HS-27A (cell line): ENCODE results near the gene CEP43.
A peak's percentile ranks its signal among the peaks of the same experiment; 100 is the strongest.

Source experiments
- DNase-seq: peaks from one replicate; pipeline ENCODE4 v3.0.0-alpha.2; 2012; ENCODE audit warnings: low read depth, missing footprints

Gene CEP43

DNA sequence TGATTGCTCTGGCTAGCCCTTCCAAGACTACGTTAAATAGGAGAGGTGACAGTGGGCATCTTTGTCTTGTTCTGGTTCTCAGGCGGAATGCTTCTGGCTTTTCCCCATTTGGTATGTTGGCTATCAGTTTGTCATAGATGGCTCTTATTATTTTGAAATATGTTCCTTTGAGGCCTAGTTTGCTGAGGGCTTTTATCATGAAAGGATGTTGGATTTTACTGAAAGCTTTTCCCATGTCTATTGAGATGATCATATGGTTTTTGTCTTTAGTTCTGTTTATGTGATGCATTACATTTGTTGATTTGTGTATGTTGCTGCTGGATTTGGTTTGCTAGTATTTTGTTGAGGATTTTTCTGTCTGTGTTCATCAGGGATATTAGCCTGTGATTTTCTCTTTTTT is 32.9 kb upstream of the CEP43 start:
- no peak for DNase-seq

DNA sequence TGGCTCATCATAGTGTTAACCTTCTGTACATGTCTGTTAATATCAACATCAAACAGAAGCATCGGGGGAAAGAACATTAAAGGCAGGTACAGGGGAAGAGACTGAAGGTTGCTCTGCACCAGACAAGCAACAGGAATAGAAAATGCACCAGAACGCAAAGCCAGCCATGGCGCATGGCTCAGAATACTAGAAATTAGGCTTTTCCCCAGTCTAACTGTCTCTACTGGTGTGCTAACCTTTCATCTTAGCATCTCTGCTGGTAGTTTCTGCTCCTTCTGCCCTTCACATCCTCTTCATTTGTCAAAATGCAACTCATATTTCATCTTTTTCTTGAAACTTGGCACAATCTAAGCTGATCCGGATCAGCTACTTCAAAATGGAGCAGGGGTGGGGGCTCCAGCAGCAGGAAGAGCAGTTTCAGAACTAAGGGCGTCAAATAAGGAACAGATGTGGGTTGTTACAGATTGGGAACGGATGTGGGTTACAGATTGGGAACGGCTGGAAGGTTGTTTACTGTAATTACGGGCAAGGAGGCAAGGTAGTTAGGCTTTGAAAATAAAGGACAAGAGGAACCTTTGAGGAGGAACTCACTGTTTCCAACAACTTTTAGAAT is 29.7 kb upstream of the CEP43 start:
- no peak for DNase-seq

DNA sequence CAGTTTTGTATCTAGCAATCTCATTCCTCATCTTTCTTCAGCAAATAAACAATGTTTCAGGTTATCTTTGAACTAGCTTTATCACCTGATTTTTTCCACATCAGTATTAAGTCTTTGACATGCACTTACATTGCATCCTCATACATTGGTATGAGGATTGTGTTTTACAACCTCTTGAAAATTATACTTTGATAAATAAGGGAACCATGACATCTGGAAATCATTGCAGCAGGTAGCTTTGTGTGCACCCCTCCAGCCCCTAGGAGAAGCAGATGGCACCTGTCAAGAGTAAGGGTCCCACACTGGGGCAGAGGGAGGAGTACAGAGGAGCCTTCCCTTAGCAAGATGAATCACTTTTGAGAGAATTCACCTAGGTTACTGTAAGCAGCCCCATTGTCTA is 29.1 kb upstream of the CEP43 start:
- no peak for DNase-seq

DNA sequence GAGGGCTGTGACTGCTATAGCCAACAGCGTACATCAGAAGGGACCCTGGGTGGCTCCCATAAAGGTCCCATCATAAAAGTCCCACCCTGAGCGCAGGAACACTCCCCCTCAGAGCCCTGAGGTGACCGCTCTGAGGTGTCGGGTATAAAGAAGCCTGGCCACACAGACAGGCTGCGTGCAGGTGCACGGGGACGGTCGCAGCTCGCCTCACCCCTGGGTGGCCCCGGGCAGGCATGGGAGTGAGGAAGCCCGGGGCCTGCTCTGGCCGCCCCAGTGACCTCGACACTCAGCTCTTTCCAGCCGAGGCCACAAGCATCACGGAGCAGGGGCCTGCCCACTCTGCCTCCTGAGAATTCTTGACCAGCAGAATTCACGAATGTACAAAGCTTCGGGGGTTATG is 28.4 kb upstream of the CEP43 start:
- no peak for DNase-seq

DNA sequence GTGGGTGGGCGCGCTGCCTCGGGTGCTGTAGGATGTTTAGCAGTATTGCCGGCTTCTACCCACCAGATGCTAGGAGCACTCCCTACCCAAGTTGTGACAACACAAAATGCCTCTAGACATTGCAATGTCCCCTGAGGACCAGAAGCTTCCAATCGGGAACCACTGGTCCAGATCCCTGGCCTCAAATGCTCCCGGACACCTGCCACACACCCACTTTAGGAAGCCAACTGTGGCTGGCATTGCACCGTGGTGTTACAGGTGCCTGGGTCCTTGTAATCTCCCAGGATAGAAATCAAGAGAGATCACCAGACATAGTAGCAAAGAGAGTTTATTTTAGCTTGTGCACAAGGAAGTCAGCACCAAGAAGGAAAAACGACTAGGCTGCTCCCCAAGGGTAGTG is 27.9 kb upstream of the CEP43 start:
- no peak for DNase-seq

DNA sequence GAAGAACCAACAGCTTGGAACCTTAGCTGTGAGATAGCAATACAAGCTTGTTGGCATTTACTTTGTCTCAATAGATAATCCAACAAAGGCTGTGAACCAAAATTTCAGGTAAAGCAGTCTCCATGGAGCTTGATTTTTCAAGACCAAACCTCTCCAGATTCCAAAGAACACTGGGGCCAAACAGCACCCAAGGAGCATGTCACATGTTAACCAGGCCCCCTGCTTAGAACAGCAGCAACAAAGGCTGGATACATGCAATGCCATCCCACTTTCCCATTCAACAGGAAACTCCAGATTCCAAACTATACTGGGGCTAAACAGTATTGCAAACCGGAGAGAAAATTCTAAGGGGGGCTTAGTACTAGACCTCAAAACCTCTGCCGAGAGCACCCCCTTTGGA is 27.1 kb upstream of the CEP43 start:
- DNase-seq: no peak

DNA sequence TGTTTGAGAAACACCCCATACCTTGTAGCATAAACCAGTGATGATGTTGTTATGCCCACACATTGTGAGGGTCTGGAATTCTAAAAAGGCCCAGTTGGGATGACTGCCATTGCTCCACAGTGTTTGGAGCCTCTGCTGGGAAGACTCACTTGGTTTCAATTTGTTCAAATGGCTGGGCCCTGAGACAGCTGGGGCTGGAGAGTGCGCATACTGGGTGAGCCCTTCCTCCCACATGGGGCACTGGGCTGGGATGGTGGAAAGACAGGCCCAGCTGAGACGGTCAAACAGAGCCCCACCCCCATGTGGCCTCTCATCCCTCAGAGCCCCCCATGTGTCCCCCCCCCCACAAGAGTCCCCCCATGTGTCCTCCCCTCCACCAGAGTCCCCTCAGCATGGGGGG is 22.6 kb upstream of the CEP43 start:
- no peak for DNase-seq

DNA sequence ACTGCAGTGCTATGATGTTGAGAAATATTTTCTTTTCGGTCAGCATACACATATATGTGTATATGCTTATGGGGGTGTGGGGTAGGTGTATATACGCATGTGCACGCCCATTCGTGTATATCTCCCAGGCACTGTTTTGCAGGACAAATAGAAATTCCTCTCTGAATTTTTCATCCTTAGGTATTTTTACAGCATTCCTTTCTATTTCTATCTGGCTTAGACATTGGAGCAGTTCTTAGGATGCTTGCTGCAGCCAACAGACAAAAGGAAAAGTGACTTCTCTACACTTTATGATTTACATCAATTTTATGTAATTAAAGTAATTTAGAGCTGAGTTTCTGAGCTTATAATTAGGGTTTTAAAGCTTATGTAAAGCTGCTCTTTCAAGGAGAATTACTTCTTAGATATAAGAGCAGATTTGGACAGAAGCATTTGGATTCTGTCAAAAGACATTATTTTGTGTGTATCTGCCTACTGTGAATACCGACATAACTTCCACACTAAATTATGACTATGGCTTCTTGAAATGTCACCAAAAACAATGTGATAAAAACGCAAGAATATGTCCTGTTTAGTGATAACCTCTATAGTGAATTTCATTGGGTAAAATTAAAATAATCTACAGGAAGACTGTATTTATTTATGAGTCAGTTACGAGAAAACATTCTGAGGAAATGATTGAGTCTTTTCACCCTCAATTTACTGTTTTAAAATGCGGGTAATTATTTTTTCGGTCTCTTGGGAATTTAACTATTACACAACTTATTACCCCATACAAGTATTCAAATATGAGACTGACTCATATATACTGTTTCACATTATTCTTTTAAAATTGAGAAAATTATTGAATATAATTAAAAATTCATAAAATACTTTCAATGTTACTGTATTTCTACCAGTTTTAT is 21.3 kb upstream of the CEP43 start:
- no peak for DNase-seq

DNA sequence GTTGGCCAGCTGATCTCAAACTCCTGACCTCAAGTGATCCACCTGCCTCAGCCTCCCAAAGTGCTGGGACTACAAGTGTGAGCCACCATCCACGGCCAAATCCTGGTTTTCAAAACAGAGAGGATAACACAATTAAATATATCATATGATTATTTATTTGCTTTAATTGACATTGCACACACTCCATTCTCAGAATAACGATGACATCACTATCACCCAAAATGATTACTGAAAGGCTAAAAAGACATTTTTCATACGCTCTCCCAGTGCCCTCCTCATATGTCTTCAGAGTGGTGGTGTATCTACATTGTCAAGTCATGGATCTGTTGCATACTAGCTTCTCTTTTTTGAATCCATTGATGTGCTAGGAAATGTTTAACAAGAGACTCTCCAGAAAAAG is 18.5 kb upstream of the CEP43 start:
- DNase-seq: no peak

DNA sequence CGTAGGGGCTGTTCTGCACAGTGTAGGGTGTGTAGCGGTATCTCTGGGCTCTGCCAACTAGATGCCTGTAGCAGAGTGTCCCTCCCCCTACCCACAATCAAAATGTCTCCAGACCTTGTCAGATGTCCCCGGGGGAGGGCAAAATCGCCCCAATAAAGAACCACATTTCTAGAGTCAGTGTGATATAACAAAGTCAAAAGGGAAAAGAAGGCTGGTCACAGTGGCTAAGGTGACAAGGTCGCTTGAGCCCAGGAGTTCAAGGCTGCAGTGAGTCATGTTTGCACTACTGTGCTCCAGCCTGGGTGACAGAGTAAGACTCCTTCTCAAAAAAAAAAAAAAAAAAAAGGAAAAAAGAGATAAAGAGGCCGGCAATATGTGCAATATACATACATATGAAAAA is 11.7 kb upstream of the CEP43 start:
- DNase-seq: no peak

DNA sequence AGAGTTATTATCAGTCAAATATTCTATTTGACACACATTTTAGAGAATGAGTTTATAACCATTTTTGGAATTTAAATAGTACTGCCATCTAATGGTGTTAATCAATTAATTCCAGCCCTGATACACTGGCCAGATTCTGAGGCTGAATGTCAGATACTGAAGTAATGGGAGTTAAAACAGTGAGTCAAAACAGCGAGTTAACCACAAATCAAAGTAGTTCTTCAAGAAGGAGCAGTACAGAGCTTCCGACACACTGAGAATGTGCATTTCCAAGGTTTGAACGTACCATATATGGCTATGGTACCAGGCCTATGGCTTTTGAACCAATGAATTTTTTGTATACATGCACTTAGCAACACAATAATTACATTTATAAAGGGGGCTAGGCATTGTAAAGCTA is 11.3 kb upstream of the CEP43 start:
- no peak for DNase-seq

DNA sequence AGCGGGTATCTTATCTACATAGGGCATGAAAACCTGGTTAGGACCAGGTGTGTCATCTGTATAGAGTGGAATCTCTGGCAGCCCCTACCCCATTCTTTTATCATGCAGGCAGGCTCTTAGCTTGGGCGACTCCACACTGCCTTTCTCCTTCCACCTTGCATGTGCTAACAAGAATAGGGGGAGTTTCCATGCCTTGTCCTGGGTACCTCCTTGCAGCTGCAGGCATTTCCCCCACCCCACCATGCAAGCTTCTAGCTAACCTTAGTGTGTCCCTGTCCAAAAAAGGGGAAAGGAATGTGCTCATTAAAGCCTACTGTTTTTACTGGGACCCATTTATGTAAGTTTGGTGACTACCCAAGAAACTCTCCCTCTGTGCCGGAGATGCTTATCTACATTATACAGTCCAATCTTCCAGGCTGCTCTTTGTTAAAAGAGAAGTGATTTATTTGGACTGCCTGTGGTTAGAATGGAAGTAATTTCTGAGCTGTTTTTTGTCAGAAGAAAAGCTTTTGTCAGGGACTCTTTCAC is 10.5 kb upstream of the CEP43 start:
- DNase-seq: no peak

DNA sequence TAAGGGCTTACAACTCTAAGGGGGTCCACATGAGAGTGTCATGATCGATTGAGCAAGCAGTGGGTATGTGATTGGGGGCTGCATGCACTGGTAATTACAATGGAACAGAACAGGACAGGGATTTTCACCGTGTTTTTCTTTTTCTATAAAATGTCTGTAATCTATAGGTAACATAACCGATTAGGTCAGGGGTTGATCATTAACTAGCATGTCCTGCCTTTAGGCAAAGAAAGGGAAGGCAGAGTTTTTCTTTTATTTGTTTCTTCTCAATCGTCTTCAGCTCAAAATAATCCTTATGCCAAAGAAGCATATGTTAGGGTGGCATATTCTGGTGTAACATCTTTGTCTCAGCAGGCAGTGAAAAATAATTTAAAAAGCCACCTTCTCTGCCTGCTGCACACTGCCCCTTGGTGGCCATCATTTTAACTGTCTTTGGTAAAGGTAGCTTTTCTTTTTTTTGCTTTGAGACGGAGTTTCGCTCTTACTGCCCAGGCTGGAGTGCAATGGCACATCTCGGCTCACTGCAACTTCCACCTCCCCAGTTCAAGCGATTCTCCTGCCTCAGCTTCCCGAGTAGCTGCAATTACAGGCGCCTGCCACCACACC is 9.7 kb upstream of the CEP43 start:
- no peak for DNase-seq

DNA sequence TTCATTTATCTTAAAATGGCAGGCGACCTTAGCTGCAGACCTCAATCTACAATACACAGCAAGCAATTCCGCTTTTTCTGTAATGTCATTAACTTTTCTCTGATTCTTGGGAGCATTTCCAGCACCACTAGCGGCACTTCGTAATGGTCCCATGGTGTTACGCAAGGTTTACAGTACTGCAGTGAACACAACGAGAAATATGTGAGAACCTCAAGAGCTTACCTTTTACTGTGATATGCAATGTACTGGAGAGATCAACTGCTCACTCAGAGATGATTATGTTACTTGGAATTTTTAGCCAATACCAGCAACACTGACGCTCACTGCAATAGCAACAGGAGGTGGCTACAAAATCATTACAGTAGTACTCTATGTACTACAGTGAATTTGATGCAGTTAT is 2.8 kb upstream of the CEP43 start:
- DNase-seq: no peak

DNA sequence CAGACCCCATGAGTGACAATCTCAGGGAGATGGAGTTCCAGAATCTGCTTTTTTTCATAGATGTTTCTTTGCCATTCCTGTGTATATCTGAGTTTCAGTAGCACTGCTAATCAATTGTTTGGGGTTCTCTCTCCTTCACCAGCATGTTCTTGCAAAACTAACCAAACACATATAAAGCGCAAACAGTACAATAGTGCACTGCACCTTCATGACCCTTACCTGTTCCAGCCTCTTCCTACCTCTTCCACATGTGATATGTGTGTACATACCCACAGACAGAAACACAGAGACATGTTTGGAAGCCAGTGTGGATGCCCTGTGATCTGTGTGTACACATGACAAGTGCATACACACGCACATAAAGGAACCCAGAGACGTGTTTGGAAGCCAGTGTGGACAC is 1.8 kb upstream of the CEP43 start:
- DNase-seq: no peak

DNA sequence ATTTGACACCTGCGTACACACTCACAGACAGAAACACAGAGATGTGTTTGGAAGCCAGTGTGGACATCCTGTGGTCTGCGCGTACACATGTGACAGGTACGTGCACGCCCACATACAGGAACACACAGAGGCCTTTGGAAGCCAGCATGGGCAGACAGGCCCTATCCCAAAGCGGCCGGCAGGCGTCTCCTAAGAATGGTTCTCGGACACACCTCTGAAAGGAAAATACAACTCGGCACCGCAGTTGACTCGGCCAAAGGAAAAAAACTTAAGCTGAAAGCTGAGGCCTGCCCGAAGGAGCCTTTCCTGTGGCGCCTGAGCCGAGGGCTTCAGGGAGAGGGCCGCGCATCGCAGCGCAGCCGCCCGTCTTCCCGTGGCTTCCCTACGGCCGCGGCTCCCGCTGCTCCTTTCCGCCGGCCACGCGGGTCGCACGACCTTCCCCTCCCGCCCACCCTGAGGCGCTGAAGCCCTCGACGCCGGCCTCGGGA is 1.4 kb upstream of the CEP43 start:
- DNase-seq: peak; percentile 47

DNA sequence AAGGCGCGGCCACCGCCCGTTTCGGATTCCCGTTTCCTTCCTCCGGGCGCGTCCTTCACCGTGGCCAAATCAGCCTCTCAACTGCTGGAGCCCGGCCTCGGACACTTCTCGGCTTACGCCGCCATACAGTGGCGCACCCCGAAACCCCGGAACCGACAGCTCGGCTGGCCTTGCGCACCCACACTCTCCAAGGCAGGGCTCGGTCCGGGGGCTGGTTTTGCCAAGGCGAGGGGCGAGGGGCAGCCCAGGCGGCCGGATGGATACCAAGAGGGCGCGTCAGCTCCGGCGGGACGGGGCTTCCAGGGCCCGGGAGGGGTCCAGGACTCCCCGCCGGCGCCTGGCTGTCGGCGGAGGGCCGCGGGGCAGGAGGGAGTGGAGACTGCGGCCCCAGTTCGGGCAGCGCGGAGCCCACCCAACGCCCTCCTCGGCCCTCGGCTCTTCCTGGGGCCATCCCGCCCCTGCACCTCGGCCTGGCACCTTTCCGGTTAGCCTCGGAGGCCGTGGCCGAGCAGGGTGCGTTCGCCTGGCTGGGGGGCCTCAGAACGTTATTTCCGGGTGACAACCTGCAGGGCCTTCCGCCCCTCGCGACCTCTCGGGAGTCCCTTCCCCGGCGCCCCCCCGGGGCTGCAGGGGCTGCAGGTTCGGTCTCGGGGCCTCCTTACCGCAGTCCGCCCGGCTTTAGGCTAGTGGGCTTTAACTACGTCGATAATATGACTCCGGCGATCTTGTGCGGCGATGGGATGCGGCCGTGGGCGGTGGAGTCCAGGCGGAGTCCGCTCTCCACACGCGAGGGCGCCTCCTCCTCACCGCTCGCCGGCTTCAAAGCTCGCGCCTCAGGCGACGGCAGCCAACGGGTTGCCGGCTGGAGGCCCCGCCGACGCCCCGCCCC is 697 bp upstream of the CEP43 start:
- DNase-seq: no peak

DNA sequence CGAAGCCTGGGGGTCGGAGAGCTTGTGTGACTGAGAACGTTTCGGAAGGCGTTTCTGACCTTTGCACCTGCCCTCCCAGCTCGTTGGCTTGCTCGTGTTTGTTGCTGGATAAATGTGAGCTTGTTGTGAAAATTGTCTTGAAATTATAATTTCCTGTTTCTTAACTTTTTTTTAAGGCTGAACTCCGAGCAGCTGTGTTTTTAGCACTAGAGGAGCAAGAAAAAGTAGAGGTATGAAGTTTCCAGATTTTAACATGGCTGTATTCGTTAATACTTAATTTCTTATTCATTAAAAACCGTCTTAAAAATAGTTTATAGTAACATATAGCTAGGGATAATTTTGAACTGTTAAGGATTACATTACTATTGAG is 672 bp downstream of the CEP43 start:
- DNase-seq: no peak

DNA sequence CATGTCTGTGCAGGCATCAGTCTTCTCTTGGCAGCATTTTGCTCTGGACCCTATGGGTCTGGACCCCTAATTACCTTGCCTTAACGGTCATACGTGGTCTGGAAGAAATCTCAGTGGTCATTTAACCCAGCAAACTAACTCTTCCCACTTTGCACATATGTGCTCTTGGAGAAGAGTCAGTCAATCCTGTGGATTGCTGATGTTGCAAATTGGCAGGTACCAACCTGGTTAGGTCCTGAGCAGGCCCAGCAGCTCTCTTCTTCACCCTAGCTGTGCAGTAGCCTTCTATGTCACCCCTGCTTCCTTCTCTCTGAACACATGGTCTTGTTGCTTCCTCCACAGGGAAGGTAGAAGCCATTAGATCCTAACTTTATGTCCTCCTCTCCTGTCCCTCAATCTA is 1.6 kb downstream of the CEP43 start:
- no peak for DNase-seq

DNA sequence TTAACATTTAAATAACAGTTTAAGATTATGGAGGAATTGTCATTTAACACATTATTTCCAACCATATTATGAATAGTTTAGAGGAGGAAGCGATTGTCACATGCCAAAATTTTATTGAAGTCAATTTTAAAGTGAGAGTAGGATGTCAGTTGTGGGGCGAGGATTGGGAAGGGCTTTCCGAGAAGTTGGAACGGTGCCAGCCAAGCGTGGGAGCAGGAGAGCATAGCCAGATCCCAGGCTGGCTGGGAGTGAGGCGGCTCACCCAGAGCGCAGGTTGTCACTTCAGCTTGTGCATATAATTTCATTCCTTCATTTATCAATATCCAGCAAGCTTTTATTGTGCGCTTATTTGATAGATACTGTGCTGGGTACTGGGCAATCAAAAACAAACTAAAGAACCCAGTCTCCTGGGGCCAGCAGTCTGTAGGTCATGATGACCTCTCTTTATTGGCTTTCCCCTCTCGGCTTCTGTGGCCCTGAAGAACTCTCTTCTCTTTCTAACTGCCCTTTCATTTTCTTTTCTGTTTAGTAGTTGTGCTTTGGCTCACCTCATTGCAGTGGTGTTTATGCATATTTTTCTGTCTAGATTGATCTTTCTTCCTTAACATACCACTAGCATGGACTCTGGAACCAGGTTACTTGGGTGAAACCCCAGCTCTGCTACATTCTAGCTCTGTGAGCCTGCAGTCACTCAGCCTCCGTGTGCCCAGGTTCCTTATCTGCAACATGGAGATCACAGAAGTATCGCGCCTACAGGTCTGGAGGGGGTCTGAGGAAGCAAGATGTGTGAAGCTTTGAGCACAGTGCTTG is 6.4 kb downstream of the CEP43 start:
- no peak for DNase-seq

DNA sequence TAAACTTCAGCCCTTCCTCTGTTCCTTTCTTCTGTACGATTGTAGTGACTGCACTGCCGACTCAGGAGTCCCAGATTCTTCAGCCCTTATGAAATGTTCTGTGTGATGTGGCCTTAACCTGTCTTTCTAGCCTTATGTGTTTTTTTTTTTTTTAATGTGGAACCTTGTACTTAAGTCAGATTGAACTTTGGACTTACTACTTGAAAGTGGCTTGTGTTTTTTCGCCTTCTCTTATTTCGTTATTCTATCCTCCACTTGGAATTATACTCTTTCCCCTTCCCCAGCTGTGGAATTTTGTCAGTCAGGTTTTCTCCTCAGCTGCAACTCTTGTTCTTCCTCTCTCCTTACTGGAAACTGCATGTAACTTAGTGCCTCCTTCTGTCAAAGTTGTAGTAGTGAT is 8.8 kb downstream of the CEP43 start:
- no peak for DNase-seq
